Effector memory CD8-positive, alpha-beta T cell (primary cell): ENCODE data around the gene TBC1D10A.

Experiments
- ATAC-seq: fragments of 150-1000 bp; cut with Tn5 transposase; replicated peaks from 2 replicates; pipeline ENCODE4 v1.10.0; 2021; ENCODE audit warnings: mild to moderate bottlenecking, moderate library complexity
- DNase-seq, 3 experiments: peaks; one replicate each; pipeline ENCODE4 v3.0.0; 2021
- H3K27ac Mint-ChIP-seq, 2 donors: one replicate each; pipeline ENCODE4 v1.8.0; 2022; ENCODE audit warnings: mild to moderate bottlenecking in 2 of 2, mixed read lengths in 2 of 2, moderate library complexity in 2 of 2
- H3K27me3 Mint-ChIP-seq, 2 donors: one replicate each; pipeline ENCODE4 v1.8.0; 2022; ENCODE audit warnings: mixed read lengths in 2 of 2
- H3K36me3 Mint-ChIP-seq: one replicate; pipeline ENCODE4 v1.8.0; 2022; ENCODE audit warnings: mild to moderate bottlenecking, moderate library complexity, mixed read lengths; ENCODE audit not compliant: insufficient read depth
- H3K4me1 Mint-ChIP-seq, 2 donors: one replicate each; pipeline ENCODE4 v1.8.0; 2022; ENCODE audit warnings: low read depth in 2 of 2, mixed read lengths in 2 of 2
- H3K4me3 Mint-ChIP-seq, 2 donors: one replicate each; pipeline ENCODE4 v1.8.0; 2022; ENCODE audit warnings: mild to moderate bottlenecking in 2 of 2, mixed read lengths in 2 of 2, moderate library complexity in 2 of 2
- H3K9me3 Mint-ChIP-seq, 2 donors: one replicate each; pipeline ENCODE4 v1.8.0; 2022; ENCODE audit warnings: mixed read lengths in 2 of 2

Gene TBC1D10A

GRCh38 chr22:30324014-30324730, 2.6 kb downstream of the TBC1D10A start:
- no peaks in the 10 kb centered on the region for H3K27me3 Mint-ChIP-seq
- H3K36me3 Mint-ChIP-seq = peaks cover 22% of the 10 kb centered on the region
- H3K4me1 Mint-ChIP-seq = peaks cover 67 to 75% of the 10 kb centered on the region in 2 donors
- DNase-seq (peak; percentile 20 to 37 (median 35)), ATAC-seq (peak; percentile 48)
- peak overlapping the region; percentile 91 to 97 for H3K4me3 Mint-ChIP-seq
- no peaks in the 10 kb centered on the region for H3K9me3 Mint-ChIP-seq
- peak overlapping the region; percentile 65 to 91 for H3K27ac Mint-ChIP-seq

- DNase-seq (no peak), ATAC-seq (no peak)
- Mint-ChIP-seq H3K4me1 (peaks cover 76 to 85% of the 10 kb centered on the region in 2 donors), H3K36me3 (peaks cover 22% of the 10 kb centered on the region), H3K9me3 (no peaks in the 10 kb centered on the region), H3K4me3 (peak overlapping the region; percentile 91 to 97), H3K27me3 (no peaks in the 10 kb centered on the region), H3K27ac (peak overlapping the region in 1 of 2 donors; percentile 44)
Observed at GRCh38 chr22:30323246-30323645, 3.5 kb downstream of the TBC1D10A start.

GRCh38 chr22:30321461-30321860, 5.3 kb downstream of the TBC1D10A start:
- no peaks in the 10 kb centered on the region for H3K9me3 Mint-ChIP-seq
- peaks cover 81 to 88% of the 10 kb centered on the region in 2 donors for H3K4me1 Mint-ChIP-seq
- peaks cover 19% of the 10 kb centered on the region for H3K36me3 Mint-ChIP-seq
- no peaks in the 10 kb centered on the region for H3K27me3 Mint-ChIP-seq
- DNase-seq = no peak
- peak overlapping the region in 1 of 2 donors; percentile 87 for H3K27ac Mint-ChIP-seq
- no peak for ATAC-seq
- H3K4me3 Mint-ChIP-seq = peak overlapping the region; percentile 3 to 21

- H3K27me3 Mint-ChIP-seq = no peaks in the 10 kb centered on the region
- H3K4me1 Mint-ChIP-seq = peaks cover 86 to 90% of the 10 kb centered on the region in 2 donors
- peak overlapping the region; percentile 84 to 87 for H3K27ac Mint-ChIP-seq
- peak overlapping the region in 1 of 2 donors; percentile 21 for H3K4me3 Mint-ChIP-seq
- DNase-seq = no peak
- ATAC-seq = no peak
- H3K9me3 Mint-ChIP-seq = no peaks in the 10 kb centered on the region
- H3K36me3 Mint-ChIP-seq = peaks cover 20% of the 10 kb centered on the region
Observed at GRCh38 chr22:30320021-30320556, 6.7 kb downstream of the TBC1D10A start.

GRCh38 chr22:30318799-30319419, 7.8 kb downstream of the TBC1D10A start:
- Mint-ChIP-seq H3K4me3 (peak overlapping the region; percentile 57 to 59), H3K36me3 (peaks cover 26% of the 10 kb centered on the region), H3K9me3 (no peaks in the 10 kb centered on the region), H3K27ac (peak overlapping the region; percentile 84 to 87), H3K27me3 (no peaks in the 10 kb centered on the region), H3K4me1 (peaks cover 85 to 88% of the 10 kb centered on the region in 2 donors)
- no peak for DNase-seq
- ATAC-seq = no peak

GRCh38 chr22:30317778-30318177, 9.0 kb downstream of the TBC1D10A start:
- H3K4me3 Mint-ChIP-seq = peak overlapping the region; percentile 37 to 50
- no peaks in the 10 kb centered on the region for H3K9me3 Mint-ChIP-seq
- ATAC-seq (no peak), DNase-seq (no peak)
- peak overlapping the region; percentile 84 to 87 for H3K27ac Mint-ChIP-seq
- H3K27me3 Mint-ChIP-seq = no peaks in the 10 kb centered on the region
- H3K36me3 Mint-ChIP-seq = peaks cover 22% of the 10 kb centered on the region
- H3K4me1 Mint-ChIP-seq = peaks cover 81 to 86% of the 10 kb centered on the region in 2 donors

GRCh38 chr22:30315962-30316576, 10.7 kb downstream of the TBC1D10A start:
- DNase-seq = no peak
- Mint-ChIP-seq H3K4me1 (peaks cover 86 to 89% of the 10 kb centered on the region in 2 donors), H3K27me3 (no peaks in the 10 kb centered on the region), H3K4me3 (peak overlapping the region; percentile 18 to 57), H3K27ac (peak overlapping the region; percentile 70 to 87), H3K9me3 (no peaks in the 10 kb centered on the region), H3K36me3 (peaks cover 22% of the 10 kb centered on the region)
- peak; percentile 21 for ATAC-seq

- H3K4me1 Mint-ChIP-seq = peaks cover 88 to 89% of the 10 kb centered on the region in 2 donors
- ATAC-seq = peak; percentile 90
- H3K4me3 Mint-ChIP-seq = peak overlapping the region; percentile 50 to 64
- peaks cover 20% of the 10 kb centered on the region for H3K36me3 Mint-ChIP-seq
- H3K27me3 Mint-ChIP-seq = no peaks in the 10 kb centered on the region
- no peaks in the 10 kb centered on the region for H3K9me3 Mint-ChIP-seq
- peak in 2 of 3 experiments; percentile 28 to 41 for DNase-seq
- H3K27ac Mint-ChIP-seq = peak overlapping the region; percentile 79 to 87
Observed at GRCh38 chr22:30314915-30315314, 11.8 kb downstream of the TBC1D10A start.

- ATAC-seq (no peak), DNase-seq (no peak)
- Mint-ChIP-seq H3K27me3 (no peaks in the 10 kb centered on the region), H3K4me1 (peaks cover 87 to 89% of the 10 kb centered on the region in 2 donors), H3K9me3 (no peaks in the 10 kb centered on the region), H3K27ac (peak overlapping the region; percentile 87 to 95), H3K4me3 (peak overlapping the region; percentile 50 to 64), H3K36me3 (peaks cover 13% of the 10 kb centered on the region)
Observed at GRCh38 chr22:30313527-30314363, 13.0 kb downstream of the TBC1D10A start.

GRCh38 chr22:30312053-30312452, 14.7 kb downstream of the TBC1D10A start:
- H3K36me3 Mint-ChIP-seq = peaks cover 16% of the 10 kb centered on the region
- H3K27me3 Mint-ChIP-seq = no peaks in the 10 kb centered on the region
- ATAC-seq (no peak), DNase-seq (no peak)
- H3K27ac Mint-ChIP-seq = peak overlapping the region; percentile 94 to 95
- H3K9me3 Mint-ChIP-seq = no peaks in the 10 kb centered on the region
- H3K4me3 Mint-ChIP-seq = peak overlapping the region; percentile 34 to 68
- H3K4me1 Mint-ChIP-seq = peaks cover 86 to 89% of the 10 kb centered on the region in 2 donors

- Mint-ChIP-seq H3K4me1 (peaks cover 90 to 92% of the 10 kb centered on the region in 2 donors), H3K27ac (peak overlapping the region; percentile 94 to 95), H3K4me3 (peak overlapping the region; percentile 74 to 81), H3K27me3 (no peaks in the 10 kb centered on the region), H3K9me3 (no peaks in the 10 kb centered on the region), H3K36me3 (peaks cover 16% of the 10 kb centered on the region)
- DNase-seq (no peak), ATAC-seq (no peak)
Observed at GRCh38 chr22:30310881-30311771, 15.6 kb downstream of the TBC1D10A start.
